Vagina (tissue), 2 donors: ENCODE data around the gene APOL3.

Experiments
- CTCF ChIP-seq, 3 experiments: fragments of 450-650 bp in 2 of 3; fragments of 200-600 bp in 1 of 3; sonication (generic) in 1 of 3; IDR thresholded peaks; one replicate each; pipeline ENCODE4 v1.5.1; 2017 to 2019; ENCODE audit warnings: antibody characterized with exemption in 3 of 3, mild to moderate bottlenecking in 2 of 3, moderate library complexity in 2 of 3
- POLR2A ChIP-seq, 2 donors: fragments of 450-650 bp; IDR thresholded peaks; one replicate each; pipeline ENCODE4 v1.6.1; 2017; ENCODE audit warnings: antibody characterized with exemption in 2 of 2, mild to moderate bottlenecking in 2 of 2, moderate library complexity in 2 of 2
- POLR2AphosphoS5 ChIP-seq, 2 donors: sonication (generic); formaldehyde crosslinking; IDR thresholded peaks; one replicate each; pipeline ENCODE4 v1.9.0; 2017; ENCODE audit warnings: antibody characterized with exemption in 2 of 2, mild to moderate bottlenecking in 2 of 2, low read depth in 1 of 2; ENCODE audit not compliant: insufficient read depth in 1 of 2

DNA sequence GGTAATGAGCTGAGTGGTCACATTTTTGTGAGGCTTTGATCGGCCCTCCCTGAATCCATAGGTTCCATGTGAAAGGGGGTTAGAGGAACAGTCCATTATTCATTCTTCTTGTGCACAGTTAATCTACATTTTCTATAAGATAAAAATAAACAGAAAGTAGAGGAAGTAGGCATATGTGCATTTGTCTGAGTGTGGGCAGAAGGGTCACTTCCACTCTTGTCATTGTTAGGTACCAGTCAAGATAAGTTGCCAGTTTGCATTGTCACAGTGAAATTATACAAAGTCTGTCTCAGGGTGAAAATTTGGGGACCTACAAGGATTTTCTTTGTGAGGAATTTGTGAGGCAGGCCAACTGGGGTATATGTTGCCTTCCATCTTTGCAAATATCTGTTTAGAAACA lies 45.7 kb upstream of the APOL3 start:
- TF ChIP-seq POLR2A (IDR thresholded peaks at IDR 0.05) (no peak), CTCF (IDR thresholded peaks at IDR 0.05) (no peak), POLR2AphosphoS5 (IDR thresholded peaks at IDR 0.05; ENCODE audit: insufficient read depth in 1 of 2, low read depth in 1 of 2) (no peak)
